Duodenal mucosa (tissue), 2 donors: ENCODE results near the gene C2CD5.

ENCODE experiments used
- H3K27ac ChIP-seq: one replicate; pipeline ENCODE4 v1.7.0; 2013; ENCODE audit warnings: low read depth, low read length
- H3K27me3 ChIP-seq, 2 donors: one replicate each; pipeline ENCODE4 v1.7.0; 2013; ENCODE audit warnings: low read length in 2 of 2, control low read depth in 1 of 2; ENCODE audit not compliant: insufficient read depth in 2 of 2, control insufficient read depth in 1 of 2
- H3K36me3 ChIP-seq, 2 donors: one replicate each; pipeline ENCODE4 v1.7.0; 2013; ENCODE audit warnings: low read length in 2 of 2, control low read depth in 1 of 2; ENCODE audit not compliant: insufficient read depth in 2 of 2, control insufficient read depth in 1 of 2
- H3K4me1 ChIP-seq, 2 donors: one replicate each; pipeline ENCODE4 v1.7.0; 2013; ENCODE audit warnings: low read length in 2 of 2, control low read depth in 1 of 2; ENCODE audit not compliant: insufficient read depth in 2 of 2, control insufficient read depth in 1 of 2
- H3K4me3 ChIP-seq, 2 donors: one replicate each; pipeline ENCODE4 v1.7.0; 2013; ENCODE audit warnings: low read length in 2 of 2, low read depth in 1 of 2
- H3K9ac ChIP-seq, 2 donors: one replicate each; pipeline ENCODE4 v1.7.0; 2013; ENCODE audit warnings: low read length in 2 of 2, low read depth in 1 of 2
- H3K9me3 ChIP-seq, 2 donors: one replicate each; pipeline ENCODE4 v1.7.0; 2013; ENCODE audit warnings: low read length in 2 of 2, control low read depth in 1 of 2; ENCODE audit not compliant: control insufficient read depth in 1 of 2

C2CD5 gene

GRCh38 chr12:22544038-22544979, at the start of gene C2CD5:
Gene C2CD5 (minus strand): TSS chr12:22544542. CDS start chr12:22544150, 392 bp downstream.
- H3K27ac ChIP-seq, result peak within 1 kb of the TSS; percentile 98
- no peaks in the 10 kb centered on the region for H3K27me3 ChIP-seq
- H3K9ac ChIP-seq, result peak within 1 kb of the TSS; percentile 92 to 95
- H3K4me3 ChIP-seq, result peak within 1 kb of the TSS; percentile 98
- peaks cover 12 to 24% of the 10 kb centered on the region in 2 donors for H3K4me1 ChIP-seq
- H3K9me3 ChIP-seq, result no peaks in the 10 kb centered on the region
- H3K36me3 ChIP-seq, result no peaks in the 10 kb centered on the region

- no peaks in the 10 kb centered on the region for H3K9me3 ChIP-seq
- no peaks in the 10 kb centered on the region for H3K27me3 ChIP-seq
- H3K36me3 ChIP-seq, result no peaks in the 10 kb centered on the region
- H3K4me3 ChIP-seq, result no peak overlapping the region
- peaks cover 3 to 5% of the 10 kb centered on the region in 2 donors for H3K4me1 ChIP-seq
- no peak overlapping the region for H3K27ac ChIP-seq
- H3K9ac ChIP-seq, result no peak overlapping the region
These were observed 49.5 kb upstream of the C2CD5 start for GRCh38 chr12:22593864-22594263.

GRCh38 chr12:22588817-22589216, 44.5 kb upstream of the C2CD5 start:
- H3K36me3 ChIP-seq, result no peaks in the 10 kb centered on the region
- no peak overlapping the region for H3K9ac ChIP-seq
- H3K4me3 ChIP-seq, result no peak overlapping the region
- peaks cover 0 to 5% of the 10 kb centered on the region in 2 donors for H3K4me1 ChIP-seq
- H3K27ac ChIP-seq, result no peak overlapping the region
- no peaks in the 10 kb centered on the region for H3K27me3 ChIP-seq
- no peaks in the 10 kb centered on the region for H3K9me3 ChIP-seq

- Histone ChIP-seq H3K27ac (no peak overlapping the region), H3K36me3 (no peaks in the 10 kb centered on the region), H3K9me3 (no peaks in the 10 kb centered on the region), H3K27me3 (no peaks in the 10 kb centered on the region), H3K4me1 (no peaks in the 10 kb centered on the region), H3K9ac (no peak overlapping the region), H3K4me3 (no peak overlapping the region)
These were observed 34.0 kb upstream of the C2CD5 start for GRCh38 chr12:22578328-22578727.

GRCh38 chr12:22577667-22578066, 33.3 kb upstream of the C2CD5 start:
- Histone ChIP-seq H3K27me3 (no peaks in the 10 kb centered on the region), H3K9ac (no peak overlapping the region), H3K27ac (no peak overlapping the region), H3K4me1 (no peaks in the 10 kb centered on the region), H3K36me3 (no peaks in the 10 kb centered on the region), H3K4me3 (no peak overlapping the region), H3K9me3 (no peaks in the 10 kb centered on the region)

- H3K9ac ChIP-seq, result no peak overlapping the region
- no peaks in the 10 kb centered on the region for H3K27me3 ChIP-seq
- no peaks in the 10 kb centered on the region for H3K9me3 ChIP-seq
- H3K27ac ChIP-seq, result no peak overlapping the region
- H3K4me1 ChIP-seq, result no peaks in the 10 kb centered on the region
- no peaks in the 10 kb centered on the region for H3K36me3 ChIP-seq
- H3K4me3 ChIP-seq, result no peak overlapping the region
These were observed 32.1 kb upstream of the C2CD5 start for GRCh38 chr12:22576473-22576872.

- no peaks in the 10 kb centered on the region for H3K27me3 ChIP-seq
- H3K4me1 ChIP-seq, result no peaks in the 10 kb centered on the region
- H3K9me3 ChIP-seq, result no peaks in the 10 kb centered on the region
- H3K36me3 ChIP-seq, result no peaks in the 10 kb centered on the region
- no peak overlapping the region for H3K4me3 ChIP-seq
- H3K9ac ChIP-seq, result no peak overlapping the region
- H3K27ac ChIP-seq, result no peak overlapping the region
These were observed 31.7 kb upstream of the C2CD5 start for GRCh38 chr12:22576065-22576464.

- no peaks in the 10 kb centered on the region for H3K27me3 ChIP-seq
- no peaks in the 10 kb centered on the region for H3K36me3 ChIP-seq
- H3K4me1 ChIP-seq, result no peaks in the 10 kb centered on the region
- H3K4me3 ChIP-seq, result no peak overlapping the region
- H3K9ac ChIP-seq, result no peak overlapping the region
- no peak overlapping the region for H3K27ac ChIP-seq
- no peaks in the 10 kb centered on the region for H3K9me3 ChIP-seq
These were observed 30.6 kb upstream of the C2CD5 start for GRCh38 chr12:22574921-22575320.

- no peaks in the 10 kb centered on the region for H3K27me3 ChIP-seq
- H3K9me3 ChIP-seq, result no peaks in the 10 kb centered on the region
- H3K9ac ChIP-seq, result no peak overlapping the region
- no peak overlapping the region for H3K27ac ChIP-seq
- H3K4me3 ChIP-seq, result no peak overlapping the region
- H3K4me1 ChIP-seq, result no peaks in the 10 kb centered on the region
- H3K36me3 ChIP-seq, result no peaks in the 10 kb centered on the region
These were observed 28.8 kb upstream of the C2CD5 start for GRCh38 chr12:22573181-22573580.

GRCh38 chr12:22569253-22569652, 24.9 kb upstream of the C2CD5 start:
- Histone ChIP-seq H3K4me1 (no peaks in the 10 kb centered on the region), H3K27me3 (no peaks in the 10 kb centered on the region), H3K4me3 (no peak overlapping the region), H3K9me3 (no peaks in the 10 kb centered on the region), H3K9ac (no peak overlapping the region), H3K27ac (no peak overlapping the region), H3K36me3 (no peaks in the 10 kb centered on the region)
